SK-N-SH treated with all-trans-retinoic acid at 6 μM for 48 hours (cell line): Measurements from ENCODE around the gene CTSH.
A peak's percentile ranks its signal among the peaks of the same experiment; 100 is the strongest.

Experiments used
- ATAC-seq: fragments of 200-7000 bp; cut with Tn5 transposase; 3 replicates; pipeline ENCODE4 v1.9.1; 2020; ENCODE audit warnings: mild to moderate bottlenecking, moderate library complexity
- ARNTL ChIP-seq: fragments of 450-650 bp; formaldehyde crosslinking; IDR thresholded peaks from 2 replicates; pipeline ENCODE4 v1.5.0; 2020; ENCODE audit warnings: low read depth, mild to moderate bottlenecking, moderate library complexity, borderline replicate concordance
- BACH2 ChIP-seq: fragments of 250-450 bp; sonication (Bioruptor Pico); IDR thresholded peaks from 2 replicates; pipeline ENCODE4 v1.9.0; 2021; ENCODE audit warnings: mild to moderate bottlenecking, borderline replicate concordance
- CSDC2 ChIP-seq: fragments of 250-450 bp; sonication (Bioruptor Pico); IDR thresholded peaks from 2 replicates; pipeline ENCODE4 v1.5.0; 2020; ENCODE audit warnings: mild to moderate bottlenecking, moderate library complexity
- ESRRG ChIP-seq: fragments of 250-450 bp; sonication (Bioruptor Pico); IDR thresholded peaks from 2 replicates; pipeline ENCODE4 v1.6.1; 2021; ENCODE audit warnings: mild to moderate bottlenecking
- OSR1 ChIP-seq: fragments of 250-450 bp; sonication (Bioruptor Pico); IDR thresholded peaks from 2 replicates; pipeline ENCODE4 v1.8.0; 2022; ENCODE audit warnings: moderate library complexity, mild to moderate bottlenecking, inconsistent platforms
- PATZ1 ChIP-seq: fragments of 250-450 bp; sonication (Bioruptor Pico); IDR thresholded peaks from 2 replicates; pipeline ENCODE4 v1.8.0; 2020; ENCODE audit warnings: mild to moderate bottlenecking, moderate library complexity, borderline replicate concordance
- POU6F1 ChIP-seq: fragments of 250-450 bp; sonication (Bioruptor Pico); IDR thresholded peaks from 2 replicates; pipeline ENCODE4 v1.8.0; 2021; ENCODE audit warnings: low read depth, mild to moderate bottlenecking, moderate library complexity, borderline replicate concordance
- PPARA ChIP-seq: fragments of 250-450 bp; sonication (Bioruptor Pico); IDR thresholded peaks from 2 replicates; pipeline ENCODE4 v1.5.0; 2020; ENCODE audit warnings: mild to moderate bottlenecking, borderline replicate concordance
- RARB ChIP-seq: fragments of 250-450 bp; sonication (Bioruptor Pico); IDR thresholded peaks from 2 replicates; pipeline ENCODE4 v1.8.0; 2021; ENCODE audit warnings: mild to moderate bottlenecking, moderate library complexity
- SNAI2 ChIP-seq: fragments of 250-450 bp; sonication (Bioruptor Pico); IDR thresholded peaks from 2 replicates; pipeline ENCODE4 v1.5.0; 2020; ENCODE audit warnings: mild to moderate bottlenecking, moderate library complexity
- ZC3H10 ChIP-seq: fragments of 250-450 bp; sonication (Bioruptor Pico); IDR thresholded peaks from 2 replicates; pipeline ENCODE4 v1.5.1; 2021; ENCODE audit warnings: mild to moderate bottlenecking, moderate library complexity
- ZFP30 ChIP-seq: fragments of 450-650 bp; formaldehyde crosslinking; IDR thresholded peaks from 2 replicates; pipeline ENCODE4 v1.5.0; 2022; ENCODE audit warnings: mild to moderate bottlenecking, moderate library complexity
- ZNF565 ChIP-seq: fragments of 450-650 bp; formaldehyde crosslinking; conservative IDR thresholded peaks from 2 replicates; pipeline ENCODE4 v1.5.0; 2020; ENCODE audit warnings: low read depth, mild to moderate bottlenecking, moderate library complexity
- ZNF70 ChIP-seq: fragments of 450-650 bp; formaldehyde crosslinking; IDR thresholded peaks from 2 replicates; pipeline ENCODE4 v1.5.0; 2020; ENCODE audit warnings: mild to moderate bottlenecking, moderate library complexity
- ZNF8 ChIP-seq: fragments of 450-650 bp; formaldehyde crosslinking; IDR thresholded peaks from 2 replicates; pipeline ENCODE4 v1.5.0; 2020; ENCODE audit warnings: mild to moderate bottlenecking, moderate library complexity
- TF ChIP-seq, protein P1 (sequence below): fragments of 250-450 bp; sonication (Bioruptor Pico); IDR thresholded peaks from 2 replicates; pipeline ENCODE4 v1.5.0; 2020; ENCODE audit warnings: mild to moderate bottlenecking, moderate library complexity
- TF ChIP-seq, protein P2 (sequence below): fragments of 250-450 bp; sonication (Bioruptor Pico); IDR thresholded peaks from 2 replicates; pipeline ENCODE4 v1.5.1; 2021; ENCODE audit warnings: mild to moderate bottlenecking, moderate library complexity

The CTSH gene

DNA sequence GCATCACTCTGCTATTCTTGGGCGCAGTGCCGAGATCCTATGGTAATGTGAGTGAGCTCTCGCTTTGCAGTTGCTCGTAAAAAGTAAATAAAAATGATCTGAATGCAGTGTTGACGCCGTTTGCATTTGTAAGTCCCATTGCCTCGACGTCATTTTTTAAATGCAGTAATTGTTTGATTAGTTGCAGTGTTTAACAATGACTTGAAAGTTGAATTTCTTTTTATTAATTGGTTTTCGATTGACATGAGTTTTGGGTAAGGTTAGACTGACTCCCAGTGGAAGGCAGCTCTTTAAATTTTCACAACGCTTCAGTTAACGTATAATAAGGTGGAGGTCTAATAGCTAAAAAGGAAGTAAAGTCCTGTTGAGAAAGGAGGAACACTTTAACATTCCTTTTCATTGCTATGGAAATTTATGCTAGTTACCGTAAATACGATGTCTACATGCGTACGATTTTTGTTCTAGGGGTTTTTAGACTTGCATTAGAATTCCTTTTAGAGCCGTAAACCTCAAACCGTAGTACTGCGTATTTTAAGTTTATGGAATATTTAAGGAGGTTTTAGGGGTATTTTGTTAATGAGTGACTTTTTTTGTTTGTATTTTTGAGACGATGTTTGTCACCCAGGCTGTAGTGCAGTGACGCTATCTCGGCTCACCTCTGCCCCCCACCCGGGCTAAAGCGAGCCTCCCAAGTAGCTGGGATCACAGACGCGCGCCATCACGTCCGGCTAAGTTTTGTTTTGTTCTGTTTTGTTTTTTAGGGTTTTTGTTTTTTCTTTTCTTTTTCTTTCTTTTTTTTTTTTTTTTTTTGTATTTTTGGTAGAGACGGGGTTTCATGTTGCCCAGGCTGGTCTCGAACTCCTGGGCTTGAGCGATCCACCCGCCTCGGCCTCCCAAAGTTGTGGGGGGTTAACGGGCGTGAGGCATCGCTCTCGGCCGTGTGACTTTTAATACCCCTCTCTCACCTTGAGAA is 70.8 kb downstream of the CTSH start:
- peak; percentile 3; the same call in 2 of the 3 replicates for ATAC-seq
- no peak for TF ChIP-seq POU6F1 (CRISPR knock-in tag)
- no peak for TF ChIP-seq CSDC2
- TF ChIP-seq, protein P1, sequence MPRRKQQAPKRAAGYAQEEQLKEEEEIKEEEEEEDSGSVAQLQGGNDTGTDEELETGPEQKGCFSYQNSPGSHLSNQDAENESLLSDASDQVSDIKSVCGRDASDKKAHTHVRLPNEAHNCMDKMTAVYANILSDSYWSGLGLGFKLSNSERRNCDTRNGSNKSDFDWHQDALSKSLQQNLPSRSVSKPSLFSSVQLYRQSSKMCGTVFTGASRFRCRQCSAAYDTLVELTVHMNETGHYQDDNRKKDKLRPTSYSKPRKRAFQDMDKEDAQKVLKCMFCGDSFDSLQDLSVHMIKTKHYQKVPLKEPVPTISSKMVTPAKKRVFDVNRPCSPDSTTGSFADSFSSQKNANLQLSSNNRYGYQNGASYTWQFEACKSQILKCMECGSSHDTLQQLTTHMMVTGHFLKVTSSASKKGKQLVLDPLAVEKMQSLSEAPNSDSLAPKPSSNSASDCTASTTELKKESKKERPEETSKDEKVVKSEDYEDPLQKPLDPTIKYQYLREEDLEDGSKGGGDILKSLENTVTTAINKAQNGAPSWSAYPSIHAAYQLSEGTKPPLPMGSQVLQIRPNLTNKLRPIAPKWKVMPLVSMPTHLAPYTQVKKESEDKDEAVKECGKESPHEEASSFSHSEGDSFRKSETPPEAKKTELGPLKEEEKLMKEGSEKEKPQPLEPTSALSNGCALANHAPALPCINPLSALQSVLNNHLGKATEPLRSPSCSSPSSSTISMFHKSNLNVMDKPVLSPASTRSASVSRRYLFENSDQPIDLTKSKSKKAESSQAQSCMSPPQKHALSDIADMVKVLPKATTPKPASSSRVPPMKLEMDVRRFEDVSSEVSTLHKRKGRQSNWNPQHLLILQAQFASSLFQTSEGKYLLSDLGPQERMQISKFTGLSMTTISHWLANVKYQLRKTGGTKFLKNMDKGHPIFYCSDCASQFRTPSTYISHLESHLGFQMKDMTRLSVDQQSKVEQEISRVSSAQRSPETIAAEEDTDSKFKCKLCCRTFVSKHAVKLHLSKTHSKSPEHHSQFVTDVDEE (CRISPR knock-in tag): no peak
- no peak for TF ChIP-seq ARNTL (CRISPR knock-in tag)
- no peak for TF ChIP-seq ZNF565 (CRISPR knock-in tag)
- TF ChIP-seq ESRRG (CRISPR knock-in tag): no peak
- no peak for TF ChIP-seq PPARA (CRISPR knock-in tag)
- TF ChIP-seq OSR1 (CRISPR knock-in tag): no peak
- TF ChIP-seq PATZ1 (CRISPR knock-in tag): no peak
- TF ChIP-seq ZFP30 (CRISPR knock-in tag): no peak
- no peak for TF ChIP-seq ZC3H10 (CRISPR knock-in tag)

GRCh38 chr15:78872972-78873792 is 71.7 kb downstream of the CTSH start:
- no peak for TF ChIP-seq RARB (CRISPR knock-in tag)
- TF ChIP-seq, protein P1 (CRISPR knock-in tag): peak; percentile 52; the same call in 1 of the 2 replicates
- ATAC-seq: peak; percentile 90

GRCh38 chr15:78872155-78872971 is 72.5 kb downstream of the CTSH start, which contains the start of gene MORF4L1:
TSS of gene MORF4L1 (plus strand) at chr15:78872890. CDS start at chr15:78873018, 128 bp downstream.
- TF ChIP-seq, protein P1 (CRISPR knock-in tag): no peak
- TF ChIP-seq ZNF70 (CRISPR knock-in tag) (no peak), BACH2 (CRISPR knock-in tag) (no peak), SNAI2 (CRISPR knock-in tag) (no peak), POU6F1 (CRISPR knock-in tag) (no peak), ZNF8 (CRISPR knock-in tag) (no peak), ZNF565 (CRISPR knock-in tag) (no peak)
- TF ChIP-seq, protein P2, sequence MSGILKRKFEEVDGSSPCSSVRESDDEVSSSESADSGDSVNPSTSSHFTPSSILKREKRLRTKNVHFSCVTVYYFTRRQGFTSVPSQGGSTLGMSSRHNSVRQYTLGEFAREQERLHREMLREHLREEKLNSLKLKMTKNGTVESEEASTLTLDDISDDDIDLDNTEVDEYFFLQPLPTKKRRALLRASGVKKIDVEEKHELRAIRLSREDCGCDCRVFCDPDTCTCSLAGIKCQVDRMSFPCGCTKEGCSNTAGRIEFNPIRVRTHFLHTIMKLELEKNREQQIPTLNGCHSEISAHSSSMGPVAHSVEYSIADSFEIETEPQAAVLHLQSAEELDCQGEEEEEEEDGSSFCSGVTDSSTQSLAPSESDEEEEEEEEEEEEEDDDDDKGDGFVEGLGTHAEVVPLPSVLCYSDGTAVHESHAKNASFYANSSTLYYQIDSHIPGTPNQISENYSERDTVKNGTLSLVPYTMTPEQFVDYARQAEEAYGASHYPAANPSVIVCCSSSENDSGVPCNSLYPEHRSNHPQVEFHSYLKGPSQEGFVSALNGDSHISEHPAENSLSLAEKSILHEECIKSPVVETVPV (CRISPR knock-in tag): no peak
- ATAC-seq: peak; percentile 91
